Measurements from ENCODE around the gene UBFD1.
"Not testable (repeated sequence)": the region's sequence is repeated elsewhere in the genome, so short reads cannot be mapped to it uniquely, and the experiment has no call there.

The UBFD1 gene

GRCh38 chr16:23610905-23611304 is 53.4 kb downstream of the UBFD1 start:
- DNase-seq: not testable (repeated sequence)

GRCh38 chr16:23611936-23612335 is 54.4 kb downstream of the UBFD1 start:
- no peak for DNase-seq

- DNase-seq: no peak
These were observed 58.3 kb downstream of the UBFD1 start for GRCh38 chr16:23615805-23616204.
